ENCODE results near the gene TUBB8. TPM values are rescaled to one million over a fixed set of nuclear protein-coding genes. Genes with fewer than 3 reads are reported as not detected.
A peak's percentile ranks its signal among the peaks of the same experiment; 100 is the strongest.
"Not testable (repeated sequence)": the region's sequence is repeated elsewhere in the genome, so short reads cannot be mapped to it uniquely, and the experiment has no call there.

TUBB8 gene
- total RNA-seq, 1 donor from 2014 or later, result 0.46 TPM

DNA sequence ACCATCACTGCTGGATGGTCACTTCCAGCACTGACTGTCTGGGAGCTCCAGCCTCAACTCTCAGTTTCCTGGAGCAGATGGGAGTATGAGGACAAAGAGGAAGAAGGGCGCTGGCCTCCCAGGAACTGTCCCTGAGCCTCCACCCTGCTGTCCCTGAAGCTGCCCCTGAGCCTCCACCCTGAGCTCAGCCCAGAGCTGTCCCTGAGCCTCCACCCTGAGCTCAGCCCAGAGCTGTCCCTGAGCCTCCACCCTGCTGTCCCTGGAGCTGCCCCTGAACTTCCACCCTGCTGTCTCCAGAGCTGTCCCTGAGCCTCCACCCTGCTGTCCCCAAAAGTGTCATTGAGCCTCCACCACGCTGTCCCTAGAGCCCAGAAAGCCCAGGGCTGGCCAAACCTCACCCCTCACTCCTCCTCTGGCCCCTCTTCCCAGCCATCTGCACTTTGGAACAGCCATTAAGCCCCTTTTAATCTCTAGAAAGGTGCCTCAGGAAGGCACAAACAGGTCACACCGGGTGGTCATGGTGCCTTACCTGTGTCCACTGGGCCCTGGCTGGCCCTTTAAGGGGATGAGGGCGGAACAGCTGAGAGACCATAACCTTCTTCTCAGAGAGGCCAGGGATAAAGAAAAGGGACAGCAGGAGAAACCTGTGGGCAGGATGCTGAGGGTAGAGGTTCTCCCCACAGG lies 30.6 kb upstream of the TUBB8 start:
- TF ChIP-seq, protein P1, sequence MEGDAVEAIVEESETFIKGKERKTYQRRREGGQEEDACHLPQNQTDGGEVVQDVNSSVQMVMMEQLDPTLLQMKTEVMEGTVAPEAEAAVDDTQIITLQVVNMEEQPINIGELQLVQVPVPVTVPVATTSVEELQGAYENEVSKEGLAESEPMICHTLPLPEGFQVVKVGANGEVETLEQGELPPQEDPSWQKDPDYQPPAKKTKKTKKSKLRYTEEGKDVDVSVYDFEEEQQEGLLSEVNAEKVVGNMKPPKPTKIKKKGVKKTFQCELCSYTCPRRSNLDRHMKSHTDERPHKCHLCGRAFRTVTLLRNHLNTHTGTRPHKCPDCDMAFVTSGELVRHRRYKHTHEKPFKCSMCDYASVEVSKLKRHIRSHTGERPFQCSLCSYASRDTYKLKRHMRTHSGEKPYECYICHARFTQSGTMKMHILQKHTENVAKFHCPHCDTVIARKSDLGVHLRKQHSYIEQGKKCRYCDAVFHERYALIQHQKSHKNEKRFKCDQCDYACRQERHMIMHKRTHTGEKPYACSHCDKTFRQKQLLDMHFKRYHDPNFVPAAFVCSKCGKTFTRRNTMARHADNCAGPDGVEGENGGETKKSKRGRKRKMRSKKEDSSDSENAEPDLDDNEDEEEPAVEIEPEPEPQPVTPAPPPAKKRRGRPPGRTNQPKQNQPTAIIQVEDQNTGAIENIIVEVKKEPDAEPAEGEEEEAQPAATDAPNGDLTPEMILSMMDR (conservative IDR thresholded peaks at IDR 0.05), result no peak
- H3K9me3 Mint-ChIP-seq, result no peaks in the 10 kb centered on the region
- H3K27ac Mint-ChIP-seq, result no peak overlapping the region
- H3K36me3 Mint-ChIP-seq, result no peaks in the 10 kb centered on the region
- peaks cover 15% of the 10 kb centered on the region for H3K27me3 Mint-ChIP-seq
- H3K4me1 Mint-ChIP-seq (ENCODE audit: unreplicated experiment), result no peaks in the 10 kb centered on the region
- H3K4me3 Mint-ChIP-seq, result no peak overlapping the region
- no peak for DNase-seq (ENCODE audit: extremely low spot score, unreplicated experiment)

DNA sequence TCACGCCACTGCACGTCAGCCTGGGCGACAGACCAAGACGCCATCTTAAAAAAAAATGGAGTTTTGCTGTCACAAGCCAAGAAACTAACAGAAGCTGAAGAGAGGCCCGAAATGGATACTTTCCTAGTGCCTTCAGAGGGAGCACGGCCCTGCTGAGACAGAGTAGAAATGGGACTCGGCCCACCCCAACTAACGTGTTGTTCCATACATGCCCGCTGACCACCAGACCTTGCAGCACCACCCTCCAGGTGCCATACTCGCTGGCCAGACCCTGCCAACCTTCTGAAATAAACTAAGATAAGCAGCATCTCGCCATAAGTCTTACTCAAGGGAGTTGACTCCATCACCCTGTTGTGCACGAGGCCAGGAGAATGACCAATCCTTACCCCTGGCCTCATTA lies 29.5 kb upstream of the TUBB8 start:
- TF ChIP-seq, protein P1 (conservative IDR thresholded peaks at IDR 0.05), result no peak
- no peaks in the 10 kb centered on the region for H3K4me1 Mint-ChIP-seq (ENCODE audit: unreplicated experiment)
- peaks cover 18% of the 10 kb centered on the region for H3K27me3 Mint-ChIP-seq
- H3K27ac Mint-ChIP-seq, result no peak overlapping the region
- H3K36me3 Mint-ChIP-seq, result no peaks in the 10 kb centered on the region
- no peaks in the 10 kb centered on the region for H3K9me3 Mint-ChIP-seq
- no peak overlapping the region for H3K4me3 Mint-ChIP-seq
- no peak for DNase-seq (ENCODE audit: extremely low spot score, unreplicated experiment)

DNA sequence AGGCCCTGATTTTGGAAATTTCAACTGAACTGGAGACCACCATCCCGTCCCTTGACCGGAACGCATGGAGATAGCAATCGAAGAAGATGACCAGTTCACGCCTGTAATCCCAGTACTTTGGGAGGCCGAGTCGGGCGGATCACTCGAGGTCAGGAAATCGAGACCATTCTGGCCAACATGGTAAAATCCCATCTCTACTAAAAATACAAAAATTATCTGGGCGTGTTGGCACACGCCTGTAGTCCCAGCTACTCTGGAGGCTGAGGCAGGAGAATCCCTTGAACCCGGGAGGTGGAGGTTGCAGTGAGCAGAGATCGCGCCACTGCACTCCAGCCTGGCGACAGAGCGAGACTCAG lies 25.1 kb upstream of the TUBB8 start:
- H3K4me1 Mint-ChIP-seq (ENCODE audit: unreplicated experiment); H3K36me3 Mint-ChIP-seq; H3K27ac Mint-ChIP-seq; DNase-seq (ENCODE audit: extremely low spot score, unreplicated experiment); H3K27me3 Mint-ChIP-seq; H3K9me3 Mint-ChIP-seq: not testable (repeated sequence)
- peak overlapping the region; percentile 88 for H3K4me3 Mint-ChIP-seq

DNA sequence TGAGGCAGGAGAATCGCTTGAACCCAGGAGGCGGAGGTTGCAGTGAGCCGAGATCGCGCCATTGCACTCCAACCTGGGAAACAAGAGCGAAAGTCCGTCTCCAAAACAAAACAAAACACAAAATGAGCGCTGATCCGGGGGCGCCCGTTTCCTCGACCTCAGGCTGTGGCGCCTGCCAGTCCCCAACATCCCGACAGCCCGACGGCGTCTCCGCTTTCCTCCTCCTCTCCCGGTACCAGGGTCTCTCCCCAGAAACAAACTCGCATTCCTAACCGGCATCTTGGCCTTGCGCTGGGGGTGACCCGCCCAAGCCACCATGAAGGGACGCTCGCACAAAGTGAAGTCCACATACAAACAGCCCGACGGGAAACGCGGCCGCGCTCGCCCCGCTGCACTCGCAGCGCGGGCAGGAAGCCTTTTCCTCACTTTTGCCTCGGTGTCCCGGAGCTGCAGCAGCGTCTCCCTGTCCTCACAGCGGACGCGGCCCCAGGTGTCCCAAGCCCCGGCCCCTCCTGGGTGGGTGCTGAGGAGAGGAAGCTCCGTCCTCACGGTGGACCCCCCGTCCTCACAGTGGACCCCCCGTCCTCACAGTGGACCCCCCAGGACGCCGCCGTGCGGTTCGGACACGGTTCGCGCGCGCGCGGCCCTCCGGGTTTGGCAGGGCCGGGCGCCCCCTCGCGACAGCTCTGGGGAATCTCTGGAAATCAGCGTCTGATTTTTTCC lies 24.6 kb upstream of the TUBB8 start:
- not testable (repeated sequence) for H3K27ac Mint-ChIP-seq; H3K4me1 Mint-ChIP-seq (ENCODE audit: unreplicated experiment); H3K9me3 Mint-ChIP-seq; H3K36me3 Mint-ChIP-seq; H3K27me3 Mint-ChIP-seq; DNase-seq (ENCODE audit: extremely low spot score, unreplicated experiment)
- TF ChIP-seq, protein P1 (conservative IDR thresholded peaks at IDR 0.05), result peak; percentile 85
- peak overlapping the region; percentile 88 for H3K4me3 Mint-ChIP-seq

DNA sequence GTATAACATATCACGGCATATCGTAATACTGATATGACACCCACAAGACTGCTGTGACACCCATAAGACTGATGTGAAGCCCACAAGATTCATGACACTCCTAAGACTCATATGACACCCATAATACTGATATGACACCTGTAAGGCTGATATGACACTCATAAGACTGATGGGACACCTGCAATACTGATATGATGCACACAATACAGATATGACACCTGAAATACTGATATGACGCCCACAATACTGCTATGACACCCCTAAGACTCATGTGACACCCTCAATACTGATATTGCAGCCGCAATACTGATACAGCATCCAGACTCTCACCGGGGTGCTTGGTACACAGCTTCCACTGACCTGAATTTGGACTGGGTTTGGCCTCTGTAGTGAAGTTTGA lies 19.1 kb upstream of the TUBB8 start:
- not testable (repeated sequence) for H3K27me3 Mint-ChIP-seq; DNase-seq (ENCODE audit: extremely low spot score, unreplicated experiment); H3K4me3 Mint-ChIP-seq; H3K9me3 Mint-ChIP-seq; H3K36me3 Mint-ChIP-seq; H3K4me1 Mint-ChIP-seq (ENCODE audit: unreplicated experiment); H3K27ac Mint-ChIP-seq

DNA sequence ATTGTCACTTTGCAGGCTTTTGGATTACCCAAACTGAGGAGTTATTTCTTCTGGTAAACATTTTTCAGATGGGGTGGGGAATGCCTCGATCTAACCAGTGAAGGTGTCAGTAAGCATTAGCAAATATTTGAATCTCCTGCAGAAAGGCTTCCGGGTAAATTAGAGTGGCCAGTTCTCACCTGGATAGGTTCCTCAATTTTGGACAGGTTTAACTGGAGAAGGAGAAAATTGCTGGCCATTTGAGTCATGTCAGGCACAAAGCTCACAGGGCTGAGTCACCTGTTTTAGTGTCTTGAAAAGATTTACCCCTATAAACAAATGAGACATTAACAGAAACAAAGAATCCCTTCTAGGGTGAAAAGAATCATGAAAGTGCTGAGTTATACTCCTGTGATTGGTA lies 830 bp upstream of the TUBB8 start:
- not testable (repeated sequence) for DNase-seq (ENCODE audit: extremely low spot score, unreplicated experiment)

DNA sequence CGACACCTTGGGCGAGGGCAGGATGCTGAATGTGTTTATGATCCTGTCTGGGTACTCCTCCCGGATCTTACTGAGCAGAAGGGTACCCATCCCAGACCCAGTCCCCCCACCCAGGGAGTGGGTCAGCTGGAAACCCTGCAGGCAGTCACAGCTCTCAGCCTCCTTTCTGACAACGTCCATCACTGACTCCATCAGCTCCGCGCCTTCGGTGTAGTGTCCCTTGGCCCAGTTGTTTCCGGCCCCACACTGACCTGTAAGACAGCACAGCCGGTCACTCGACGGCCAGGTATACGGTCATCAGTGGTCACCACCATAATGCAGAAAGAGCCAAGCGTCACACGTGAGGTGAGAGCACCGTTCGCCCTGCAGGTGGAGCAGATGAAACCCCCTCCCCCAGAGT lies 1.2 kb downstream of the TUBB8 start:
- H3K4me1 Mint-ChIP-seq (ENCODE audit: unreplicated experiment); H3K27ac Mint-ChIP-seq; DNase-seq (ENCODE audit: extremely low spot score, unreplicated experiment); H3K9me3 Mint-ChIP-seq; H3K27me3 Mint-ChIP-seq; H3K4me3 Mint-ChIP-seq; H3K36me3 Mint-ChIP-seq: not testable (repeated sequence)

More for the DNA sequence above, 830 bp upstream of the TUBB8 start:
- H3K27me3 Mint-ChIP-seq; H3K9me3 Mint-ChIP-seq; H3K4me3 Mint-ChIP-seq; H3K27ac Mint-ChIP-seq; H3K36me3 Mint-ChIP-seq; H3K4me1 Mint-ChIP-seq (ENCODE audit: unreplicated experiment): not testable (repeated sequence)

DNA sequence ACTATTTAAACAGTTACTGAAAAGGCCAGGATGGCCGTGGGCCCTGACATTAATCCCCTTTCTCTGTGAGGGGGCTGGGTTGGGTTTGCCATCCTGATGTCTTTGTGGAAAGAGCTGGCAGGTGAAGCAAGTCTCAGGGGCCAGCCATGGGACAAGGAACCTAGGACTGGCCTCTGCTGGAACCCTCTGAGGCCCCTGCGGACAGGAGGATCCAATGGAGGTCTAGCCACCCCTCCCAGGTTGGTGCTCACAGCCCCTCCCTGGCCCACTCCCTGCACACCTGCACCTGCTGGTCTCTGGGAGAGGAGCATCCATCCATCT lies 35.8 kb downstream of the TUBB8 start:
- H3K36me3 Mint-ChIP-seq; H3K9me3 Mint-ChIP-seq; H3K4me3 Mint-ChIP-seq; DNase-seq (ENCODE audit: extremely low spot score, unreplicated experiment); H3K27me3 Mint-ChIP-seq; H3K4me1 Mint-ChIP-seq (ENCODE audit: unreplicated experiment); H3K27ac Mint-ChIP-seq: not testable (repeated sequence)

DNA sequence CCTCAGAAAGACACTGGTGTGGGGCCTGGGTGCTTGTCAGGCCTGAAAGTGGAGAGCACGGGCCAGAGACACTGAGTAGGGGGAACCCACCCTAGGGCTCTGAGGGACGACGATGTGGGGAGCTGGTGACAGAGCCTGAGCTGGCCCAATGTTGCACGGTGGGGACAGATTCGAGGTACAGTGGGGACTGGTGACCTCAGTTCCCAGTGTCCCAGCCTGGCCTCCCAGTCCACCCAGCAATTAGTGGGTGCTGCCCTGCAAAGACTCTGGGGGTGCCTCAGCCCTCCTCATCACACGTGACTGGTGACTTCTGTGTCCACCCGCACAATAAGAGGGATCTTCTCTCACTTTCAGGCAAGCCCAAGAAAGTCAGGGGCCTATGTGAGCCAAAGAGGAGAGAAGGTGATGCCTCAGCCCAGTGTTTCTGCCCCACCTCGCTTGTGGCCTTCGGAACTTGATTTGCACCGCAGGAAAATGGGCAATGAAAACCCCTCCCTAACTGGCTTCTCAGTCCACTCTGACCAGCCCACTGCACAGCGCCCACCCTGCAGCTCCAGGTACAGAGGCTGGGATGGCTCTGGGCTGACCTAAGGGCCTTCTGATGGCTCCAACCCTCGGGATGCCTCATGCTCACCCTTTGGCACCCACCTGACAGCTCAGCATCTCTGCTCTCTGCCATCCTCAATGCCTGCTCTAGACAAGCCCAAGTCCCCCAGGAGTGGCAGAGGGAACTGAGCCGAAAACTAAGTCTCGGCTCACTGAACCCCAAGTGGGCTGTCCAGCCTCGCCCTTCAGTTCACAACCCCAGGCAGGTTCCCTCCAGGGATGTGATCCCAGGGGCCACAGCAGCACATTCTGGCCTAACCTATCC lies 36.4 kb downstream of the TUBB8 start:
- DNase-seq (ENCODE audit: extremely low spot score, unreplicated experiment); H3K4me3 Mint-ChIP-seq; H3K9me3 Mint-ChIP-seq; H3K27me3 Mint-ChIP-seq; H3K36me3 Mint-ChIP-seq; H3K4me1 Mint-ChIP-seq (ENCODE audit: unreplicated experiment); H3K27ac Mint-ChIP-seq: not testable (repeated sequence)

DNA sequence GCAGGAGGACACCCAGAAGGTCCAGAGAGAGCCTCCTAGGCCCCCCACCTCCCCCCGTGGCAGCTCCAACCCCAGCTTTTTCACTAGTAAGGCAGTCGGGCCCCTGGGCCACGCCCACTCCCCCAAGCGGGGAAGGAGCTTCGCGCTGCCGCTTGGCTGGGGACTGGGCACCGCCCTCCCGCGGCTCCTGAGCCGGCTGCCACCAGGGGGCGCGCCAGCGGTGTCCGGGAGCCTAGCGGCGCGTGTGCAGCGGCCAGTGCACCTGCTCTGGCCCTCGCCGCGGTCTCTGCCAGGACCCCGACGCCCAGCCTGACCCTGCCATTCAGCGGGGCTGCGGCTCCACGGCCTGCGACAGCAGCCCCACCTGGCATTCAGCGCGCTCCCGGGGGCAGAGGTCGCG lies 37.8 kb downstream of the TUBB8 start:
- H3K9me3 Mint-ChIP-seq; DNase-seq (ENCODE audit: extremely low spot score, unreplicated experiment); H3K4me1 Mint-ChIP-seq (ENCODE audit: unreplicated experiment); H3K27me3 Mint-ChIP-seq; H3K36me3 Mint-ChIP-seq; H3K27ac Mint-ChIP-seq; H3K4me3 Mint-ChIP-seq: not testable (repeated sequence)

All from type B pancreatic cell (in vitro differentiated cells).